GM12872 (cell line): ENCODE results near the gene OR4L1.

Source experiments
- CTCF ChIP-seq: IDR thresholded peaks from 3 replicates; pipeline ENCODE4 v1.5.1; 2011; ENCODE audit warnings: low read depth, mild to moderate bottlenecking, low read length, moderate library complexity; ENCODE audit not compliant: insufficient read depth

OR4L1 gene

GRCh38 chr14:20092050-20092449 lies 32.2 kb downstream of the OR4L1 start:
- no peak for TF ChIP-seq CTCF

GRCh38 chr14:20093442-20093841 lies 33.6 kb downstream of the OR4L1 start:
- no peak for TF ChIP-seq CTCF

- no peak for TF ChIP-seq CTCF
Measured at GRCh38 chr14:20110438-20110837, 50.6 kb downstream of the OR4L1 start, which contains the start of gene OR4K17. TSS of gene OR4K17 (plus strand) at chr14:20110739. CDS start at chr14:20117500, 6,761 bp downstream.
